GF-D8 (cell line): ENCODE data around the gene APPL2.
"Not testable (repeated sequence)": the region's sequence is repeated elsewhere in the genome, so short reads cannot be mapped to it uniquely, and the experiment has no call there.

Experiments
- DNase-seq: peaks from one replicate; lab custom pipeline; 2025; lab: John Stamatoyannopoulos, UW

Gene APPL2

GRCh38 chr12:105192624-105193225, 43.2 kb downstream of the APPL2 start:
- DNase-seq, result no peak

GRCh38 chr12:105190530-105190929, 45.4 kb downstream of the APPL2 start:
- DNase-seq, result no peak

GRCh38 chr12:105189293-105189692, 46.7 kb downstream of the APPL2 start:
- DNase-seq, result no peak

- not testable (repeated sequence) for DNase-seq
Measured at GRCh38 chr12:105183976-105184375, 52.0 kb downstream of the APPL2 start.

GRCh38 chr12:105183406-105183805, 52.6 kb downstream of the APPL2 start:
- not testable (repeated sequence) for DNase-seq

GRCh38 chr12:105179114-105179513, 56.9 kb downstream of the APPL2 start:
- DNase-seq, result not testable (repeated sequence)

- no peak for DNase-seq
Measured at GRCh38 chr12:105177208-105177607, 58.8 kb downstream of the APPL2 start.

- no peak for DNase-seq
Measured at GRCh38 chr12:105175397-105175990, 60.5 kb downstream of the APPL2 start.

GRCh38 chr12:105171691-105172436, 64.1 kb downstream of the APPL2 start:
- DNase-seq, result no peak

GRCh38 chr12:105170139-105170538, 65.8 kb downstream of the APPL2 start:
- no peak for DNase-seq

GRCh38 chr12:105168006-105168405, 68.0 kb downstream of the APPL2 start:
- DNase-seq, result no peak

GRCh38 chr12:105167346-105167745, 68.6 kb downstream of the APPL2 start:
- DNase-seq, result no peak

GRCh38 chr12:105166736-105167135, 69.2 kb downstream of the APPL2 start:
- no peak for DNase-seq

- no peak for DNase-seq
Measured at GRCh38 chr12:105164068-105164467, 71.9 kb downstream of the APPL2 start.

- DNase-seq, result no peak
Measured at GRCh38 chr12:105162174-105162573, 73.8 kb downstream of the APPL2 start.

- no peak for DNase-seq
Measured at GRCh38 chr12:105158876-105159275, 77.1 kb downstream of the APPL2 start.

- no peak for DNase-seq
Measured at GRCh38 chr12:105157606-105158005, 78.4 kb downstream of the APPL2 start.

GRCh38 chr12:105156260-105156659, 79.7 kb downstream of the APPL2 start:
- DNase-seq, result no peak

GRCh38 chr12:105142259-105142658, 93.7 kb downstream of the APPL2 start:
- no peak for DNase-seq

GRCh38 chr12:105141320-105141922, 94.6 kb downstream of the APPL2 start:
- DNase-seq, result no peak

GRCh38 chr12:105138248-105138647, 97.7 kb downstream of the APPL2 start:
- no peak for DNase-seq
